Lower leg skin (tissue), 4 donors: ENCODE data around the gene SEC24D. TPM values are rescaled to one million over a fixed set of nuclear protein-coding genes. Genes with fewer than 3 reads are reported as not detected.
A peak's percentile ranks its signal among the peaks of the same experiment; 100 is the strongest.

Source experiments
- DNase-seq, 2 donors: peaks; one replicate each; pipeline ENCODE4 v3.0.0-alpha.2; 2019; ENCODE audit warnings: low spot score in 2 of 2
- H3K4me3 ChIP-seq: fragments of 200-600 bp; sonication (generic); 2 replicates; pipeline ENCODE4 v1.5.1; 2017; ENCODE audit warnings: mild to moderate bottlenecking, low read depth; ENCODE audit not compliant: poor library complexity, severe bottlenecking
- CTCF ChIP-seq, 3 donors: fragments of 450-650 bp; IDR thresholded peaks; one replicate each; pipeline ENCODE4 v1.5.1; 2016; ENCODE audit warnings: antibody characterized with exemption in 3 of 3, mild to moderate bottlenecking in 3 of 3, moderate library complexity in 2 of 3
- POLR2A ChIP-seq, 2 donors: fragments of 450-650 bp; IDR thresholded peaks; one replicate each; pipeline ENCODE4 v1.6.1; 2016 to 2017; ENCODE audit warnings: antibody characterized with exemption in 2 of 2, mild to moderate bottlenecking in 1 of 2, moderate library complexity in 1 of 2
- WGBS, 2 donors: methylation state at CpG; one replicate each; pipeline ENCODE4 v1.1.5; 2018; 5-methylcytosine and 5-hydroxymethylcytosine counted together
- intact Hi-C: fragments of 100-400 bp; cut with DNase I; formaldehyde crosslinking; loops from one replicate; pipeline ENCODE4 v1.15.0; 2023; ENCODE audit warnings: low total_unique reads
- total RNA-seq, 4 donors: library from RNA; depleted of rRNA; stranded (reverse); fragments of >200 nt; gene quantifications; one replicate each; pipeline ENCODE4 v1.1.0, GENCODE V29; 2016

SEC24D gene
- total RNA-seq, 4 donors from 2014 or later, result 8.0 to 14.8 (median 12.9) TPM

GRCh38 chr4:118837121-118837507, 1.2 kb upstream of the SEC24D start:
- 73 to 74% methylated on average over 4 of the region's 4 CpGs for WGBS, 2 donors
- intact Hi-C loops, result no loop called here

GRCh38 chr4:118836301-118837120, 585 bp upstream of the SEC24D start:
- DNase-seq, result no peak
- H3K4me3 ChIP-seq, result peak overlapping the region; percentile 72
- no peak for TF ChIP-seq CTCF (IDR thresholded peaks at IDR 0.05)
- no peak for TF ChIP-seq POLR2A (IDR thresholded peaks at IDR 0.05)
- 2 to 3% methylated on average over 29 of the region's 29 CpGs for WGBS, 2 donors
- intact Hi-C loops, result no loop called here

More at GRCh38 chr4:118837121-118837507, 1.2 kb upstream of the SEC24D start:
- H3K4me3 ChIP-seq, result no peak overlapping the region
- no peak for DNase-seq
- TF ChIP-seq POLR2A (IDR thresholded peaks at IDR 0.05), result no peak
- no peak for TF ChIP-seq CTCF (IDR thresholded peaks at IDR 0.05)

GRCh38 chr4:118834960-118835569, 861 bp downstream of the SEC24D start:
- H3K4me3 ChIP-seq, result peak overlapping the region; percentile 72
- 0 to 1% methylated on average over 13 of the region's 13 CpGs for WGBS, 2 donors
- DNase-seq, result peak; percentile 70 to 92
- no peak for TF ChIP-seq CTCF (IDR thresholded peaks at IDR 0.05)
- TF ChIP-seq POLR2A (IDR thresholded peaks at IDR 0.05), result no peak
- intact Hi-C loops, result no loop called here

DNA sequence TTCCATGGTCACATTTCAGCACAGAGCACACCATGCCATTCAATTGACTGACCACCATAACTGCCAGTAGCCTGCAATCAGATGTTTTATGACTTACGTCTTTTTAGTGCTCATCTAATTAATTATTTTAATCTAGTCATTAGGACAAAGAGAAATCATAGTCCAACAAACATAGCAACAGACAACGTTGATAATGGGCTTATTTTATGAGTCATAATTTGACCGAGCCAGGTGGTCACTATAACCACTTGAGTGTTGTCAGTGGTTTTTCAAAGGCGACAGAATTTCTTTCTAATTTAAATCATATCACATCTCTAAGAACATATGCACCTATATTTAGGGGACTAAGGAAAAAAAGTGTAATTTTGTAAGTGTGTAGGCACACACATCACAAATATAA, 1.9 kb downstream of the SEC24D start:
- intact Hi-C loops, result no loop called here
- WGBS, 2 donors, result 63 to 69% methylated on average over 4 of the region's 4 CpGs
- no peak overlapping the region for H3K4me3 ChIP-seq

GRCh38 chr4:118833192-118833820, 2.6 kb downstream of the SEC24D start:
- H3K4me3 ChIP-seq, result no peak overlapping the region
- TF ChIP-seq POLR2A (IDR thresholded peaks at IDR 0.05), result no peak
- no peak for TF ChIP-seq CTCF (IDR thresholded peaks at IDR 0.05)
- DNase-seq, result no peak
- intact Hi-C loops, result no loop called here
- 87 to 92% methylated on average over 5 of the region's 5 CpGs for WGBS, 2 donors

More for the DNA sequence above, 1.9 kb downstream of the SEC24D start:
- no peak for DNase-seq
- no peak for TF ChIP-seq POLR2A (IDR thresholded peaks at IDR 0.05)
- no peak for TF ChIP-seq CTCF (IDR thresholded peaks at IDR 0.05)
